Measurements from ENCODE around the gene EDC3. TPM values are rescaled to one million over a fixed set of nuclear protein-coding genes. Genes with fewer than 3 reads are reported as not detected.

EDC3 gene
- total RNA-seq, 4 donors from 2014 or later: 13.6 to 31.8 (median 17.2) TPM

GRCh38 chr15:74584779-74585178 is 111.0 kb downstream of the EDC3 start:
- H3K4me3 ChIP-seq: no peak overlapping the region
- no peaks in the 10 kb centered on the region for H3K9me3 ChIP-seq
- H3K27me3 ChIP-seq: no peaks in the 10 kb centered on the region
- no peak for ATAC-seq
- peaks cover 0 to 12% (median 0%) of the 10 kb centered on the region in 3 donors for H3K4me1 ChIP-seq
- H3K36me3 ChIP-seq: peaks cover 0 to 66% of the 10 kb centered on the region in 2 donors
- no peak overlapping the region for H3K27ac ChIP-seq
- TF ChIP-seq POLR2A (IDR thresholded peaks at IDR 0.05): no peak
- TF ChIP-seq POLR2AphosphoS5 (IDR thresholded peaks at IDR 0.05): no peak
- TF ChIP-seq EP300 (IDR thresholded peaks at IDR 0.05): no peak
- TF ChIP-seq, protein P1, sequence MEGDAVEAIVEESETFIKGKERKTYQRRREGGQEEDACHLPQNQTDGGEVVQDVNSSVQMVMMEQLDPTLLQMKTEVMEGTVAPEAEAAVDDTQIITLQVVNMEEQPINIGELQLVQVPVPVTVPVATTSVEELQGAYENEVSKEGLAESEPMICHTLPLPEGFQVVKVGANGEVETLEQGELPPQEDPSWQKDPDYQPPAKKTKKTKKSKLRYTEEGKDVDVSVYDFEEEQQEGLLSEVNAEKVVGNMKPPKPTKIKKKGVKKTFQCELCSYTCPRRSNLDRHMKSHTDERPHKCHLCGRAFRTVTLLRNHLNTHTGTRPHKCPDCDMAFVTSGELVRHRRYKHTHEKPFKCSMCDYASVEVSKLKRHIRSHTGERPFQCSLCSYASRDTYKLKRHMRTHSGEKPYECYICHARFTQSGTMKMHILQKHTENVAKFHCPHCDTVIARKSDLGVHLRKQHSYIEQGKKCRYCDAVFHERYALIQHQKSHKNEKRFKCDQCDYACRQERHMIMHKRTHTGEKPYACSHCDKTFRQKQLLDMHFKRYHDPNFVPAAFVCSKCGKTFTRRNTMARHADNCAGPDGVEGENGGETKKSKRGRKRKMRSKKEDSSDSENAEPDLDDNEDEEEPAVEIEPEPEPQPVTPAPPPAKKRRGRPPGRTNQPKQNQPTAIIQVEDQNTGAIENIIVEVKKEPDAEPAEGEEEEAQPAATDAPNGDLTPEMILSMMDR (IDR thresholded peaks at IDR 0.05): no peak
- WGBS, 2 donors (ENCODE audit: low coverage in 1 of 2): 82 to 83% methylated on average over 2 to 4 of the region's 4 CpGs

DNA sequence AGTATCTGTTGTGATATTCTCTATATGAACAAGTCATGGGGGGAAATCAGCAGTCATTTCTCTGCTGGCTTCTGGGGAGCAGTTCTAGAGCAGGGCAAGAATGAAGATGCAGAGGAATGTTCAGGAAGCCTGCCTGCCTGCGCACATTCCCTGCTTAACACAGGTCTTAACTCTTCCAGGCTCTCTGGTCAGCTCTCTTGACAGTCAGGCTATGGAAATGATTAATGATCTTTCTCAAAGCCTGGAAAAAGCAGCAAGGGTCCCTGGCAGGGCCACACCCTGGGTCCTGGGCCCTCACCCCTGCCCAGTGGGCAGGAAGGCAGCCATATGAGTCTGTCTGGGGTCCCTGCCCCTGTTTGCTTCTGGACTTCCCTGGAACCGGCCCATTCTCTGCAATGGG is 111.6 kb downstream of the EDC3 start:
- no peak for ATAC-seq

More for the DNA sequence above, 111.6 kb downstream of the EDC3 start:
- 43% methylated on average over 1 of the region's 2 CpGs; no CpG with 5 or more reads in 1 of the 2 donors for WGBS, 2 donors (ENCODE audit: low coverage in 1 of 2)
- TF ChIP-seq POLR2A (IDR thresholded peaks at IDR 0.05) (no peak), EP300 (IDR thresholded peaks at IDR 0.05) (no peak), POLR2AphosphoS5 (IDR thresholded peaks at IDR 0.05) (no peak)
- TF ChIP-seq, protein P1 (IDR thresholded peaks at IDR 0.05): no peak
- Histone ChIP-seq H3K36me3 (peaks cover 0 to 66% of the 10 kb centered on the region in 2 donors), H3K4me3 (no peak overlapping the region), H3K4me1 (peaks cover 0 to 9% (median 0%) of the 10 kb centered on the region in 3 donors), H3K27ac (no peak overlapping the region), H3K27me3 (no peaks in the 10 kb centered on the region), H3K9me3 (no peaks in the 10 kb centered on the region)

Other genes with a start within 250 kb of the EDC3 start
- 10 to 100 TPM; 47.9 to 60.0 (median 52.0) TPM for gene UBL7, start 234.9 kb downstream of the EDC3 start, total RNA-seq
- 1 to 10 TPM; 2.9 to 8.4 (median 6.9) TPM for gene ARID3B, start 154.8 kb downstream of the EDC3 start, total RNA-seq
- gene CLK3, start 80.2 kb downstream of the EDC3 start, total RNA-seq: 100 to 1,000 TPM in 1 of 4 donors, 10 to 100 TPM in 3; 62.8 to 108 (median 82.5) TPM
- 1 to 10 TPM in 1 of 4 donors, under 1 TPM in 1, not detected in 2; 0.47 to 2.2 TPM for gene CYP1A1, start 29.5 kb upstream of the EDC3 start, total RNA-seq
- gene CYP1A2, start 52.8 kb upstream of the EDC3 start, total RNA-seq: not detected
- gene CSK, start 86.1 kb upstream of the EDC3 start, total RNA-seq: 10 to 100 TPM in 3 of 4 donors, 1 to 10 TPM in 1; 8.4 to 23.1 (median 18.2) TPM
- gene LMAN1L, start 116.8 kb upstream of the EDC3 start, total RNA-seq: under 1 TPM in 1 of 4 donors, not detected in 3; 0.27 TPM
- not detected for gene CPLX3, start 130.6 kb upstream of the EDC3 start, total RNA-seq
- gene ULK3, start 147.1 kb upstream of the EDC3 start, total RNA-seq: 10 to 100 TPM; 26.4 to 51.8 (median 32.7) TPM
- gene SCAMP2, start 177.3 kb upstream of the EDC3 start, total RNA-seq: 100 to 1,000 TPM in 1 of 4 donors, 10 to 100 TPM in 3; 45.6 to 111 (median 72.1) TPM
- gene MPI, start 194.0 kb upstream of the EDC3 start, total RNA-seq: 10 to 100 TPM; 36.5 to 58.8 (median 42.5) TPM
- gene FAM219B, start 210.8 kb upstream of the EDC3 start, total RNA-seq: 10 to 100 TPM; 85.0 to 93.4 (median 88.8) TPM
- gene COX5A, start 242.0 kb upstream of the EDC3 start, total RNA-seq: 100 to 1,000 TPM in 2 of 4 donors, 10 to 100 TPM in 2; 57.9 to 105 (median 94.5) TPM